Stimulated activated CD8-positive, alpha-beta memory T cell treated with anti-CD3 and anti-CD28 coated beads, Interleukin-15, amount 100 ng/mL, for 1 hour (primary cell): Measurements from ENCODE around the gene RPL11.
"Not testable (repeated sequence)": the region's sequence is repeated elsewhere in the genome, so short reads cannot be mapped to it uniquely, and the experiment has no call there.

Experiments
- DNase-seq: peaks from one replicate; pipeline ENCODE4 v3.0.0-alpha.2; 2020; ENCODE audit warnings: low read depth

RPL11 gene

GRCh38 chr1:23685197-23685596, 6.4 kb upstream of the RPL11 start:
- not testable (repeated sequence) for DNase-seq

GRCh38 chr1:23687680-23688079, 3.9 kb upstream of the RPL11 start:
- DNase-seq, result not testable (repeated sequence)

GRCh38 chr1:23688281-23688680, 3.3 kb upstream of the RPL11 start:
- DNase-seq, result not testable (repeated sequence)

GRCh38 chr1:23692308-23692871, 784 bp downstream of the RPL11 start:
- DNase-seq, result no peak

- no peak for DNase-seq
Measured at GRCh38 chr1:23693599-23693998, 2.0 kb downstream of the RPL11 start.

- no peak for DNase-seq
Measured at GRCh38 chr1:23694371-23694770, 2.8 kb downstream of the RPL11 start.

- no peak for DNase-seq
Measured at GRCh38 chr1:23695667-23696066, 4.1 kb downstream of the RPL11 start.

GRCh38 chr1:23696335-23696989, 4.9 kb downstream of the RPL11 start:
- no peak for DNase-seq

- DNase-seq, result no peak
Measured at GRCh38 chr1:23698466-23698865, 6.9 kb downstream of the RPL11 start.

GRCh38 chr1:23699280-23700179, 7.9 kb downstream of the RPL11 start:
- no peak for DNase-seq

- no peak for DNase-seq
Measured at GRCh38 chr1:23701310-23701709, 9.7 kb downstream of the RPL11 start.

- DNase-seq, result no peak
Measured at GRCh38 chr1:23701996-23702395, 10.4 kb downstream of the RPL11 start.

GRCh38 chr1:23704834-23705495, 13.4 kb downstream of the RPL11 start:
- no peak for DNase-seq

- DNase-seq, result no peak
Measured at GRCh38 chr1:23709229-23709628, 17.6 kb downstream of the RPL11 start.

GRCh38 chr1:23718482-23718881, 26.9 kb downstream of the RPL11 start:
- DNase-seq, result no peak

- DNase-seq, result no peak
Measured at GRCh38 chr1:23719162-23719820, 27.7 kb downstream of the RPL11 start.

- DNase-seq, result no peak
Measured at GRCh38 chr1:23720256-23720995, 28.8 kb downstream of the RPL11 start.

- DNase-seq, result no peak
Measured at GRCh38 chr1:23722652-23723051, 31.0 kb downstream of the RPL11 start.

GRCh38 chr1:23726686-23727085, 35.1 kb downstream of the RPL11 start:
- DNase-seq, result no peak

- no peak for DNase-seq
Measured at GRCh38 chr1:23727362-23727811, 35.8 kb downstream of the RPL11 start.
